Activated CD8-positive, alpha-beta T cell treated with anti-CD3 and anti-CD28 coated beads for 36 hours (primary cell): ENCODE results near the gene WNT11. TPM values are rescaled to one million over a fixed set of nuclear protein-coding genes. Genes with fewer than 3 reads are reported as not detected.
"Not testable (repeated sequence)": the region's sequence is repeated elsewhere in the genome, so short reads cannot be mapped to it uniquely, and the experiment has no call there.

Source experiments
- ATAC-seq: fragments of 200-7000 bp; cut with Tn5 transposase; one replicate; pipeline ENCODE4 v1.10.0; 2021; ENCODE audit warnings: mild to moderate bottlenecking, moderate library complexity
- CTCF ChIA-PET: fragments of 350-600 bp; sonication (Branson Sonifier 250); formaldehyde crosslinking; loops from one replicate; lab custom pipeline; 2021; ENCODE audit warnings: antibody characterized with exemption; lab: Charles Lee
- POLR2A ChIA-PET: fragments of 350-600 bp; sonication (Branson Sonifier 250); formaldehyde crosslinking; loops from one replicate; lab custom pipeline; 2021; ENCODE audit warnings: antibody characterized with exemption; lab: Charles Lee
- DNase-seq: peaks from one replicate; pipeline ENCODE4 v3.0.0-alpha.2; 2020
- H3K27ac Mint-ChIP-seq: one replicate; pipeline ENCODE4 v1.8.0; 2021; ENCODE audit warnings: mild to moderate bottlenecking, mixed read lengths
- H3K27me3 Mint-ChIP-seq: one replicate; pipeline ENCODE4 v1.8.0; 2021; ENCODE audit warnings: mixed read lengths
- H3K36me3 Mint-ChIP-seq: one replicate; pipeline ENCODE4 v1.8.0; 2021; ENCODE audit warnings: low read depth, mixed read lengths
- H3K4me1 Mint-ChIP-seq: one replicate; pipeline ENCODE4 v1.8.0; 2021; ENCODE audit warnings: low read depth, mixed read lengths
- H3K4me3 Mint-ChIP-seq: one replicate; pipeline ENCODE4 v1.8.0; 2021; ENCODE audit warnings: mild to moderate bottlenecking, moderate library complexity, mixed read lengths
- H3K9me3 Mint-ChIP-seq: one replicate; pipeline ENCODE4 v1.8.0; 2021; ENCODE audit warnings: mixed read lengths
- intact Hi-C: fragments of 100-400 bp; cut with micrococcal nuclease; formaldehyde crosslinking; loops from one replicate; pipeline ENCODE4 v1.10.0; 2022
- total RNA-seq, 2 experiments: library from RNA; stranded (reverse); gene quantifications; one replicate each; pipeline ENCODE4 v1.2.3, GENCODE V29; 2021
- TF ChIP-seq, protein P1 (sequence below): fragments of 200-600 bp; IDR thresholded peaks from one replicate; pipeline ENCODE4 v1.8.0; 2022; ENCODE audit warnings: antibody characterized with exemption, mild to moderate bottlenecking

Gene WNT11
- total RNA-seq, 2 experiments from 2014 or later = 0.32 to 0.43 TPM

GRCh38 chr11:76201672-76202412, 4.5 kb downstream of the WNT11 start:
- CTCF ChIA-PET = interaction anchor here (1.7 kb wide), 1 partner anchor 50 kb away, joined by 5 read pairs; no protein-coding TSS in a partner anchor

DNA sequence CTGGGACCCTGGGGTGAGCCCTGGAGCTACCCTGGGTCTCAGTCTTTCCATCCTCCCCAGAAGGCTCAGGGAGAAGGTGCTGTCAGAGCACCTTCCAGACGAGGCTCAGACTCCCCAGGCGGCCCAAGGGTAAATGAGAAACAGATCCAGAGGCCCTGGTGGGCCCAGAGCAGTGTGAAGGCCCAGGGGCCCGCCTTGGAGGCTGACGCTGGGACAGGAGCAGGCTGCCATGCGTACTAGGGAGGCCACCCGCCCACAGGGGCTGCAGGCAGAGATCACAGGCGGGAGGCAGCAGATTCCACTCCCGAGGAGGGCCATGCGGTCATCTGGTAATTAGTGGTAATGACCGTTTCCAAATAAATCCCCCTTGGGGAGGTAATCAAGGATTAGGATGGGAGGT, 5.2 kb downstream of the WNT11 start:
- Mint-ChIP-seq H3K4me1 (peaks cover 4% of the 10 kb centered on the region), H3K36me3 (no peaks in the 10 kb centered on the region), H3K4me3 (no peak overlapping the region), H3K27ac (no peak overlapping the region), H3K27me3 (peaks cover 25% of the 10 kb centered on the region), H3K9me3 (no peaks in the 10 kb centered on the region)
- no peak for ATAC-seq
- intact Hi-C loops = no loop called here
- ChIA-PET CTCF (interaction anchor here (1.7 kb wide), 1 partner anchor 49 kb away, joined by 5 read pairs; no protein-coding TSS in a partner anchor), POLR2A (no interaction called here)
- DNase-seq = no peak
- TF ChIP-seq, protein P1, sequence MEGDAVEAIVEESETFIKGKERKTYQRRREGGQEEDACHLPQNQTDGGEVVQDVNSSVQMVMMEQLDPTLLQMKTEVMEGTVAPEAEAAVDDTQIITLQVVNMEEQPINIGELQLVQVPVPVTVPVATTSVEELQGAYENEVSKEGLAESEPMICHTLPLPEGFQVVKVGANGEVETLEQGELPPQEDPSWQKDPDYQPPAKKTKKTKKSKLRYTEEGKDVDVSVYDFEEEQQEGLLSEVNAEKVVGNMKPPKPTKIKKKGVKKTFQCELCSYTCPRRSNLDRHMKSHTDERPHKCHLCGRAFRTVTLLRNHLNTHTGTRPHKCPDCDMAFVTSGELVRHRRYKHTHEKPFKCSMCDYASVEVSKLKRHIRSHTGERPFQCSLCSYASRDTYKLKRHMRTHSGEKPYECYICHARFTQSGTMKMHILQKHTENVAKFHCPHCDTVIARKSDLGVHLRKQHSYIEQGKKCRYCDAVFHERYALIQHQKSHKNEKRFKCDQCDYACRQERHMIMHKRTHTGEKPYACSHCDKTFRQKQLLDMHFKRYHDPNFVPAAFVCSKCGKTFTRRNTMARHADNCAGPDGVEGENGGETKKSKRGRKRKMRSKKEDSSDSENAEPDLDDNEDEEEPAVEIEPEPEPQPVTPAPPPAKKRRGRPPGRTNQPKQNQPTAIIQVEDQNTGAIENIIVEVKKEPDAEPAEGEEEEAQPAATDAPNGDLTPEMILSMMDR = no peak

More at GRCh38 chr11:76201672-76202412, 4.5 kb downstream of the WNT11 start:
- DNase-seq (no peak), ATAC-seq (no peak)
- peaks cover 30% of the 10 kb centered on the region for H3K27me3 Mint-ChIP-seq
- no peak overlapping the region for H3K27ac Mint-ChIP-seq
- POLR2A ChIA-PET = no interaction called here
- TF ChIP-seq, protein P1 = no peak
- no peaks in the 10 kb centered on the region for H3K9me3 Mint-ChIP-seq
- H3K4me1 Mint-ChIP-seq = peaks cover 6% of the 10 kb centered on the region
- intact Hi-C loops = no loop called here
- H3K4me3 Mint-ChIP-seq = no peak overlapping the region
- H3K36me3 Mint-ChIP-seq = no peaks in the 10 kb centered on the region

DNA sequence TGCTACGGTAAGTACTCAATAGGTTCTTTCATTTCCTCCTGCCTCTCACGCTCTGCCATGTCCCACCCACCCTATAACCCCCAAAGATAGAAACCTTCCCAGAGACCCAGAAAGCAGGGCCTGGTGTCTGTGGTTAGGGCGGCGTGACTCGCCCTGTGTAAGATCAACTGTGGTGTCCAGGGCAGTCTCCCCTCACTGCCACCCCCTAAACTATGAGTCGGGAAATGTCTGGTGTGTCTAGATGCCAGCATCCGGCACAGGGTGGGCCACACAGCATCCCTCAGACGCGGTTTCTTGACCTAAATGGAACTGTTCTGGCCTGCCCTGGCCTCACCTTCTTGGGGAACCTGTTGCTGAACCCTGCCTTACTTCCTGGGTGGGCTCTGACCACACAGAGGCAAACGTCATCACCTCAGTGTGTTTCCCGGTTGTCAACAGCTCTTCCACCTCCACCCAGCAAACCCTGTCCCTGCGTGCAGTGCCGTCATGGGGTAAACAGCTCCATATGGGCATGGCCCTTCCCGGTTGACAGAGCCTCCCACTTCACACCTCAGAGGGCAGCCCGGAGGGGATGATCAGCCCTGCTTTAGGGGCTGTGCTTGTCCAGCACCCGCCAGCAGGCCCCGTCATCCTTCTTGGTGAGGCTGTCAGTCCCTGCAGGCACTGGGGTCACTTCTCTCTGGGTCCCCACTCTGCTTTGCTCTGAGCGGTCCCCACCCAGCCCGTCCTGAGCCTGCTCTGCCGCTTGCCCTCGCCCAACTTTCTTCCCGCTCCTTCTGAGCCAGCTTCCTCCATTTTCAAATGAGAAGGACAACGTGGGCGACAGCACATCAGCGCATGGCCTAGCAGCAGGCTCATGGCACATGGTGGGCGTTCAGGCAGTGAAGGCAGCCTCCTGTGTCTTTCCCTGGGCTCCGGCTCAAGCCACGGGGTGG, 6.0 kb downstream of the WNT11 start:
- POLR2A ChIA-PET = no interaction called here
- Mint-ChIP-seq H3K27me3 (peaks cover 17% of the 10 kb centered on the region), H3K36me3 (no peaks in the 10 kb centered on the region), H3K9me3 (no peaks in the 10 kb centered on the region), H3K4me3 (no peak overlapping the region), H3K27ac (no peak overlapping the region), H3K4me1 (no peaks in the 10 kb centered on the region)
- TF ChIP-seq, protein P1 = no peak
- intact Hi-C loops = no loop called here
- CTCF ChIA-PET = interaction anchor here (1.7 to 8.1 kb wide), 2 partner anchors 8 to 48 kb away, joined by 5 to 47 read pairs; no protein-coding TSS in a partner anchor
- ATAC-seq = peak; percentile 24
- no peak for DNase-seq

GRCh38 chr11:76198691-76199090, 7.6 kb downstream of the WNT11 start:
- intact Hi-C loops, H3K36me3 Mint-ChIP-seq, H3K9me3 Mint-ChIP-seq, H3K27me3 Mint-ChIP-seq, ATAC-seq, H3K4me3 Mint-ChIP-seq, DNase-seq, POLR2A ChIA-PET, H3K27ac Mint-ChIP-seq, H3K4me1 Mint-ChIP-seq: not testable (repeated sequence)
- CTCF ChIA-PET = interaction anchor here (0.9 to 8.1 kb wide), 2 partner anchors 9 to 120 kb away, joined by 3 to 47 read pairs; no protein-coding TSS in a partner anchor

DNA sequence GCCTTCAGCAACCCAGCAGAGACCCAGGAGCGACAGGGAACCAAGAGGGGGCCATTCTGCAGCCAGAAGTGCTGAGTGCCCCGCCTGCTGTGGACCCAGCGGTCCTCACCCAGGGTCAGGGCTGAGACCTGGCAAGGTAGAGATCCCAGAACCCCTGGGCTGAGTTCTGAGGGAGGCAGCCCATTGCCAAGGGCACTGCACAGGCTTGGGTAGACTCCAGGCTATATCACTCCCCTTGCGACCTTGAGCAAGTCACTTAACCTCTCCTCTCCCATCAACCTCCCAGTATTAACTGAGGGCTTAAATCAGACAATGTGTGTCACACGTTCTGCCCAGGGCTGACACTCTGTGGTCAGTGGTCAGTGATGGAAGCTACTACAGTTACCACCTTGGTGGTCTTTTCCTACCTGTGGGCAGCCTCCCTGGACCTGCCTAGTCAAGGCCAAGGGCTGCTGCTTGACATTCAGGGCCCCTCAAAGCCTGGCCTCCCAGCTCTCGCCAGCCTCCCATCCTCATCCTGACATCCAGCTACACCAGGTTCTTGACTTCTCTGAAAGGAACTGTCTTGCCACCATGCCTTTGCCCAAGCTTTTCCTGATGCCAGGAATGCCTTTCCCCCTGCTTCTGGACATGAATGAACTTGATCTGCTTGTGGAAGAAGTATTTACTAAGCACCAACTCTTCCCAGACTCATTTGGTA, 8.2 kb downstream of the WNT11 start:
- H3K27me3 Mint-ChIP-seq = no peaks in the 10 kb centered on the region
- CTCF ChIA-PET = interaction anchor here (0.9 to 8.1 kb wide), 2 partner anchors 10 to 121 kb away, joined by 3 to 47 read pairs; no protein-coding TSS in a partner anchor
- intact Hi-C loops = no loop called here
- no peaks in the 10 kb centered on the region for H3K9me3 Mint-ChIP-seq
- POLR2A ChIA-PET = no interaction called here
- H3K27ac Mint-ChIP-seq = no peak overlapping the region
- DNase-seq = no peak
- H3K4me1 Mint-ChIP-seq = no peaks in the 10 kb centered on the region
- no peaks in the 10 kb centered on the region for H3K36me3 Mint-ChIP-seq
- no peak overlapping the region for H3K4me3 Mint-ChIP-seq
- no peak for ATAC-seq
- TF ChIP-seq, protein P1 = no peak
